ENCODE results near the gene SACM1L. TPM values are rescaled to one million over a fixed set of nuclear protein-coding genes. Genes with fewer than 3 reads are reported as not detected.
"Not testable (repeated sequence)": the region's sequence is repeated elsewhere in the genome, so short reads cannot be mapped to it uniquely, and the experiment has no call there.

SACM1L gene
- total RNA-seq, 4 donors from 2014 or later, result 33.2 to 37.4 (median 36.2) TPM

DNA sequence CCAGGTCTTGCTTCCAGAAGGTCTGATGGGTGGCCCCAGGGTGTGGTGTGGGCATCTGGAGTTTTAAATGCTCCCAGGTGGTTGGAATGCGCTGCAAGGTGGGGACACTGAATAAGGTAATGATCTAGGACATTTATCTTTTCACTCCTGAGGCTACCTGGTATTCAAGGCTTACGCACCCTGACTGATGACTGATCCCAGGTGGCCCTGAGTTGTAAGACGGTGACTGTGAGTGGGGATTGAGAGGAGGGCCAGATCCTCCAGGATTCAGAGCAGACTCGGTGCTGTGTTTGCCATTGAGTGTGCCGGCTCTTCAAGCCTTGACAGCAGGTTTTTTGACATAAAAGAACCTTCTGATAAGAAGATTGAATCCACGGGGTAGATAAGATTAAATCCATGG lies 66.9 kb downstream of the SACM1L start:
- H3K36me3 ChIP-seq, result no peaks in the 10 kb centered on the region
- peak; percentile 66 for DNase-seq (ENCODE audit: extremely low spot score)
- peaks cover 0 to 3% (median 0%) of the 10 kb centered on the region in 4 donors for H3K27me3 ChIP-seq
- no peaks in the 10 kb centered on the region for H3K4me1 ChIP-seq
- H3K4me3 ChIP-seq, result no peak overlapping the region
- intact Hi-C loops (cut with DNase I), result no loop called here
- H3K9me3 ChIP-seq, result no peaks in the 10 kb centered on the region
- no peak for TF ChIP-seq POLR2AphosphoS5 (IDR thresholded peaks at IDR 0.05)
- TF ChIP-seq, protein P1, sequence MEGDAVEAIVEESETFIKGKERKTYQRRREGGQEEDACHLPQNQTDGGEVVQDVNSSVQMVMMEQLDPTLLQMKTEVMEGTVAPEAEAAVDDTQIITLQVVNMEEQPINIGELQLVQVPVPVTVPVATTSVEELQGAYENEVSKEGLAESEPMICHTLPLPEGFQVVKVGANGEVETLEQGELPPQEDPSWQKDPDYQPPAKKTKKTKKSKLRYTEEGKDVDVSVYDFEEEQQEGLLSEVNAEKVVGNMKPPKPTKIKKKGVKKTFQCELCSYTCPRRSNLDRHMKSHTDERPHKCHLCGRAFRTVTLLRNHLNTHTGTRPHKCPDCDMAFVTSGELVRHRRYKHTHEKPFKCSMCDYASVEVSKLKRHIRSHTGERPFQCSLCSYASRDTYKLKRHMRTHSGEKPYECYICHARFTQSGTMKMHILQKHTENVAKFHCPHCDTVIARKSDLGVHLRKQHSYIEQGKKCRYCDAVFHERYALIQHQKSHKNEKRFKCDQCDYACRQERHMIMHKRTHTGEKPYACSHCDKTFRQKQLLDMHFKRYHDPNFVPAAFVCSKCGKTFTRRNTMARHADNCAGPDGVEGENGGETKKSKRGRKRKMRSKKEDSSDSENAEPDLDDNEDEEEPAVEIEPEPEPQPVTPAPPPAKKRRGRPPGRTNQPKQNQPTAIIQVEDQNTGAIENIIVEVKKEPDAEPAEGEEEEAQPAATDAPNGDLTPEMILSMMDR (IDR thresholded peaks at IDR 0.05), result no peak
- no peak for TF ChIP-seq EP300 (IDR thresholded peaks at IDR 0.05)
- TF ChIP-seq POLR2A (IDR thresholded peaks at IDR 0.05; ENCODE audit: low read depth), result no peak
- WGBS, result 89% methylated on average over 6 of the region's 6 CpGs
- H3K27ac ChIP-seq (replicated peaks in 1 of 4), result no peak overlapping the region

DNA sequence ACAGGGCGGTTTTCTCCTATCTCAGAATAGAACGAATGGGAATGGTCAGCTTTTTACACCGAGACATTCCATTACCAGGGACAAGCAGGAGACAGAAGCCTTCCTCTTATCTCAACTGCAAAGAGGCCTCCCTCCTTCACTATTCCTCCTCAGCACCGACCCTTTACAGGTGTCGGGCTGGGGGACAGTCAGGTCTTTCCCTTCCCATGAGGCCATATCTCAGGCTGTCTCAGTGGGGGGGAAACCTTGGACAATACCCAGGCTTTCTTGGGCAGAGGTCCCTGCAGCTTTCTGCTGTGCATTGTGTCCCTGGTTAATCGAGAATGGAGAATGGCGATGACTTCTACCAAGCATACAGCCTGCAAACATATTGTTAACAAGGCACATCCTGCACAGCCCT lies 67.9 kb downstream of the SACM1L start:
- H3K9me3 ChIP-seq; H3K4me1 ChIP-seq; H3K27ac ChIP-seq (replicated peaks in 1 of 4); H3K36me3 ChIP-seq; H3K4me3 ChIP-seq; H3K27me3 ChIP-seq; intact Hi-C loops (cut with DNase I): not testable (repeated sequence)
- DNase-seq (ENCODE audit: extremely low spot score), result peak; percentile 37
- WGBS, result 65% methylated on average over 4 of the region's 7 CpGs

DNA sequence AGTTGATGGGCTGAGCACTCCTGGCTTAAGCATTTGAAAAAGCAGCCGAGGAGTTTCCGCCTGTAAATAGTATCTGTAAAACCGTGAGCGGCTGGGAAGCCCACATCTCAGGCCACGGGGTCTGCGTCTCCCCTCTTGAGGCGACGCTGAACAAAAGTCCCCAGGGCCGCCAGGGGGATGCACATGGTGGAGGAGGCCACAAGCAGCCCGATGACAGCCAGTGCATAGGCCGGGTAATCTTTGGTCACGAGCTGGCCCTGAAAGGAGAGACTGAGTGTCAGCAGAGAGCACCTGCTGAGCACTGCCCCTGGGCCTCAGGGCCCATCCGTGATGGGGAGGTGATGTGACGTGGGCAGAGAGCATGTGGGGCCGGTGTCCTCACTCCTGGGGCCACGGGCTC lies 69.7 kb downstream of the SACM1L start:
- WGBS, result 79% methylated on average over 12 of the region's 16 CpGs
- intact Hi-C loops (cut with DNase I), result no loop called here
- H3K4me3 ChIP-seq, result no peak overlapping the region

DNA sequence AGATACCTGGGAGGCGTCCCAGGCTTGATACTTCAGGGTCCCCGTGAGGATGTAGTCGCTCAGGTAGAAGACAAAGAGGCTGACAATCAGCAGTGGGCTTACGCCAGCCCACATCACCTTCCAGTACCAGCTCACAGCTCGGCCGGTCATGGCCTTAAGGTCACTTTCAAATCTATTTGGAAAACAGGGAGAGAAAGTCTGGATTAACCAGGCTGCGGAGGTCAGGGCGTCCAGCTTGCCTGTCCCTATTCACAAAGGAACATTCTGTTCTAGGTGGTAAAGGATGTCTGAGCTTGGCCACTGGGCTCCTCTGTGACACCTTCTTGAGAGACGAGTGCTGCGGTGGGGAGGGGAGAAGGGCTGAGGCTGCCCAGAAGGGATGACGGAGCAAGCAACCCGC lies 70.7 kb downstream of the SACM1L start:
- DNase-seq (ENCODE audit: extremely low spot score), result peak; percentile 90
- peaks cover 0 to 12% (median 0%) of the 10 kb centered on the region in 4 donors for H3K27me3 ChIP-seq
- WGBS, result 86% methylated on average over 12 of the region's 12 CpGs
- intact Hi-C loops (cut with DNase I), result loop anchor here (5.0 kb wide), 3 partner anchors 82 to 317 kb away; partner anchors contain the start of gene LZTFL1
- H3K9me3 ChIP-seq, result no peaks in the 10 kb centered on the region
- H3K36me3 ChIP-seq, result no peaks in the 10 kb centered on the region
- no peak overlapping the region for H3K27ac ChIP-seq (replicated peaks in 1 of 4)
- no peak overlapping the region for H3K4me3 ChIP-seq
- peaks cover 0 to 4% (median 1%) of the 10 kb centered on the region in 4 donors for H3K4me1 ChIP-seq
- no peak for TF ChIP-seq POLR2A (IDR thresholded peaks at IDR 0.05; ENCODE audit: low read depth)

More for the DNA sequence above, 69.7 kb downstream of the SACM1L start:
- H3K36me3 ChIP-seq, result no peaks in the 10 kb centered on the region
- DNase-seq (ENCODE audit: extremely low spot score), result peak; percentile 87
- TF ChIP-seq, protein P1 (IDR thresholded peaks at IDR 0.05), result no peak
- TF ChIP-seq POLR2A (IDR thresholded peaks at IDR 0.05; ENCODE audit: low read depth) (no peak), POLR2AphosphoS5 (IDR thresholded peaks at IDR 0.05) (no peak), EP300 (IDR thresholded peaks at IDR 0.05) (no peak)
- no peak overlapping the region for H3K27ac ChIP-seq (replicated peaks in 1 of 4)
- peaks cover 0 to 12% (median 0%) of the 10 kb centered on the region in 4 donors for H3K27me3 ChIP-seq
- H3K4me1 ChIP-seq, result peaks cover 0 to 4% (median 1%) of the 10 kb centered on the region in 4 donors
- H3K9me3 ChIP-seq, result no peaks in the 10 kb centered on the region

DNA sequence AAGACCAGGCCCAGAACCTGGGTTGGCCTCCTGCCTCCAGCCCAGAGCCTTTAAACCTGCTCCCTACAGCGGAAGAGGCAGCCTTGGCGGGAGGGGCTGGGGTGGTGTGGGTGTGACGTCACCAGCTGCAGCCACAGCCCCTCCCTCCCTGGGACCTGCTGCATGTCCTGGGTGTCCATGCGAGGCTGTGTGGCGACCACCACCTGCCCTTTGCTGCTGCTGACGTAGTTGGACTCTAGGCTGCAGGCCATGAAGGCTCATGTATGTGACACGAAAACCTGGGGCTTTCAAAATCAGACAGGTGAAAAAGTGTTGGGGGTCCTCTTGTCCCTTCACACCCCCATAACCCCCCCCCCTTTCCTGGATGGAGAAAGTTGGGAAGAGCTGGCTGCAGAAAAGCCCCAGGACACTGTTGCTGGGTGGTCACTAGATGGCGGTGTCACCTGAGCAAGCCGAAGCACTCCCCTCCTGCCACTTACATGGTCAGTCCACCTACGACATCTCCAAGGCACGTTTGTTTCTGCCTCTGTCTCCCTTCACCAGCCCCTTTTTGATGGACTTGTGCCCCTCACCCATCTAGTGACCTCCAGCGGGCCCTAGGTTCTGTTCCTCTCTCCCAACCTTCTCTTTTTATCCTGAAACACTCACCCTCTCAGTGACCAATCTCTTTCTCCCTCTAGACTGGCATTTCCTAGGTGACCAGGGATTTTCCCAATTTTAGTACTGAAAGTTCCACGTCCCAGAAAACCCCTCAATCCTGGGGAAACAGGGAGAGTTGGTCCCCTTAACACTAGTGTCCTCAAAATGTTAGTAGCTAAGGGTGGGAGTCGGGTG lies 71.9 kb downstream of the SACM1L start:
- H3K4me1 ChIP-seq, result peaks cover 0 to 4% (median 1%) of the 10 kb centered on the region in 4 donors
- no peaks in the 10 kb centered on the region for H3K36me3 ChIP-seq
- no peaks in the 10 kb centered on the region for H3K9me3 ChIP-seq
- DNase-seq (ENCODE audit: extremely low spot score), result no peak
- intact Hi-C loops (cut with DNase I), result loop anchor here (5.0 kb wide), 3 partner anchors 81 to 316 kb away; partner anchors contain the start of gene LZTFL1
- TF ChIP-seq, protein P1 (IDR thresholded peaks at IDR 0.05), result peak; percentile 71 to 87 (median 79)
- no peak for TF ChIP-seq POLR2AphosphoS5 (IDR thresholded peaks at IDR 0.05)
- peaks cover 0 to 12% (median 0%) of the 10 kb centered on the region in 4 donors for H3K27me3 ChIP-seq
- WGBS, result 39% methylated on average over 11 of the region's 14 CpGs
- no peak overlapping the region for H3K27ac ChIP-seq (replicated peaks in 1 of 4)
- no peak overlapping the region for H3K4me3 ChIP-seq
